Activated B cell treated with CpG ODN at 0.5 μM for 24 hours (primary cell): ENCODE data around the gene ATP6V1F. TPM values are rescaled to one million over a fixed set of nuclear protein-coding genes. Genes with fewer than 3 reads are reported as not detected.

Experiments used
- ATAC-seq: fragments of 200-7000 bp; cut with Tn5 transposase; one replicate; pipeline ENCODE4 v1.10.0; 2021; ENCODE audit warnings: low read depth, mild to moderate bottlenecking, moderate library complexity
- CTCF ChIA-PET: fragments of 350-600 bp; sonication (Branson Sonifier 250); formaldehyde crosslinking; loops from one replicate; lab custom pipeline; 2021; ENCODE audit warnings: antibody characterized with exemption; lab: Charles Lee
- POLR2A ChIA-PET: fragments of 350-600 bp; sonication (Branson Sonifier 250); formaldehyde crosslinking; loops from one replicate; lab custom pipeline; 2021; ENCODE audit warnings: antibody characterized with exemption; lab: Charles Lee
- DNase-seq: peaks from one replicate; pipeline ENCODE4 v3.0.0; 2022
- H3K27ac Mint-ChIP-seq: one replicate; pipeline ENCODE4 v1.8.0; 2020; ENCODE audit warnings: mixed read lengths
- H3K27me3 Mint-ChIP-seq: one replicate; pipeline ENCODE4 v1.8.0; 2021; ENCODE audit warnings: mixed read lengths
- H3K36me3 Mint-ChIP-seq: one replicate; pipeline ENCODE4 v1.8.0; 2021; ENCODE audit warnings: low read depth, mixed read lengths
- H3K4me1 Mint-ChIP-seq: one replicate; pipeline ENCODE4 v1.8.0; 2021; ENCODE audit warnings: mixed read lengths
- H3K4me3 Mint-ChIP-seq: one replicate; pipeline ENCODE4 v1.8.0; 2020; ENCODE audit warnings: mild to moderate bottlenecking, mixed read lengths
- H3K9me3 Mint-ChIP-seq: one replicate; pipeline ENCODE4 v1.8.0; 2020; ENCODE audit warnings: mixed read lengths
- CTCF ChIP-seq: fragments of 200-600 bp; IDR thresholded peaks from one replicate; pipeline ENCODE4 v1.8.0; 2022; ENCODE audit warnings: antibody characterized with exemption, mild to moderate bottlenecking
- intact Hi-C: fragments of 100-400 bp; cut with micrococcal nuclease; formaldehyde crosslinking; loops from one replicate; pipeline ENCODE4 v1.15.1; 2024
- total RNA-seq: library from RNA; stranded (reverse); gene quantifications from 2 replicates; pipeline ENCODE4 v1.2.3, GENCODE V29; 2022

The ATP6V1F gene
- total RNA-seq, 1 donor from 2014 or later: 100.0 TPM

DNA sequence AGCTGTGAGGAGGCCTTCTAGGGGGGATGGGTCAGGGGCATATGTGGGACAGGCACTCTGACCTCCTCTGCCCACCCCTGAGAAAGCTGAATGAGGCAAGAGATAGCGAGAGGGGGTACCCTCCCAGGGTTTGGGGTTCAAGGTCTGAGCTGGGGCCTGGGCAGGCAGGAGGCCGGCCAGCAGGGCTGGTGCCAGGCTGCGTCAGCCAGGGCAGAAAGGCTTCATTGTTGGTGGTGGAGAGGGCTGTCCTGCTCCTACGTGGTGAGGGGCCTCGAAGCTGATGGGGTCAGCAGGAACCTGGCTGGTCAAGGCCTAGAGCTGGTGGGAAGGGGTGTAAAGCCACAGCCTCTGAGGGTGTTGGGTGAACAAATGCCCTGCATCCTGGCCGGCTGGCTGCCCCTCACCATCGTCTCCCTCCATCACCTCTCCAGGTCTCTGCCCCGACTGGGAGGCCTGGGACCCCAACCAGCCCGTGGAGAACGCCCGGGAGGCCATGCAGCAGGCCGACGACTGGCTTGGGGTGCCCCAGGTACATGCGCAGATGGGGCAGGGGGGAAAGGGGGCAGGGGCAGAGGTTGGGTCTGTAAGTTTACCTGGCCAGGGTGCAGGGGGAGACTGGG, 25.8 kb upstream of the ATP6V1F start:
- intact Hi-C loops: no loop called here
- ChIA-PET CTCF (no interaction called here), POLR2A (no interaction called here)
- Mint-ChIP-seq H3K27me3 (peaks cover 2% of the 10 kb centered on the region), H3K27ac (no peak overlapping the region), H3K36me3 (no peaks in the 10 kb centered on the region), H3K9me3 (no peaks in the 10 kb centered on the region), H3K4me1 (peaks cover 2% of the 10 kb centered on the region), H3K4me3 (no peak overlapping the region)
- no peak for TF ChIP-seq CTCF
- DNase-seq (no peak), ATAC-seq (no peak)

- ChIA-PET CTCF (no interaction called here), POLR2A (no interaction called here)
- Mint-ChIP-seq H3K4me3 (no peak overlapping the region), H3K27me3 (peaks cover 3% of the 10 kb centered on the region), H3K36me3 (no peaks in the 10 kb centered on the region), H3K27ac (no peak overlapping the region), H3K9me3 (no peaks in the 10 kb centered on the region), H3K4me1 (peaks cover 4% of the 10 kb centered on the region)
- intact Hi-C loops: no loop called here
- no peak for DNase-seq
- TF ChIP-seq CTCF: no peak
- ATAC-seq: no peak
Measured at GRCh38 chr7:128837521-128837921, 25.1 kb upstream of the ATP6V1F start.

GRCh38 chr7:128838109-128838779, 24.4 kb upstream of the ATP6V1F start:
- TF ChIP-seq CTCF: no peak
- CTCF ChIA-PET: no interaction called here
- no peak for ATAC-seq

GRCh38 chr7:128838981-128839731, 23.5 kb upstream of the ATP6V1F start:
- DNase-seq (no peak), ATAC-seq (no peak)
- ChIA-PET CTCF (no interaction called here), POLR2A (no interaction called here)
- Mint-ChIP-seq H3K4me3 (no peak overlapping the region), H3K36me3 (no peaks in the 10 kb centered on the region), H3K27ac (no peak overlapping the region), H3K9me3 (no peaks in the 10 kb centered on the region), H3K27me3 (peaks cover 3% of the 10 kb centered on the region), H3K4me1 (peaks cover 4% of the 10 kb centered on the region)
- TF ChIP-seq CTCF: no peak
- intact Hi-C loops: no loop called here

More at GRCh38 chr7:128838109-128838779, 24.4 kb upstream of the ATP6V1F start:
- POLR2A ChIA-PET: no interaction called here
- no peaks in the 10 kb centered on the region for H3K36me3 Mint-ChIP-seq
- H3K4me3 Mint-ChIP-seq: no peak overlapping the region
- H3K27ac Mint-ChIP-seq: no peak overlapping the region
- H3K9me3 Mint-ChIP-seq: no peaks in the 10 kb centered on the region
- peaks cover 3% of the 10 kb centered on the region for H3K27me3 Mint-ChIP-seq
- no peak for DNase-seq
- intact Hi-C loops: no loop called here
- H3K4me1 Mint-ChIP-seq: peaks cover 4% of the 10 kb centered on the region

DNA sequence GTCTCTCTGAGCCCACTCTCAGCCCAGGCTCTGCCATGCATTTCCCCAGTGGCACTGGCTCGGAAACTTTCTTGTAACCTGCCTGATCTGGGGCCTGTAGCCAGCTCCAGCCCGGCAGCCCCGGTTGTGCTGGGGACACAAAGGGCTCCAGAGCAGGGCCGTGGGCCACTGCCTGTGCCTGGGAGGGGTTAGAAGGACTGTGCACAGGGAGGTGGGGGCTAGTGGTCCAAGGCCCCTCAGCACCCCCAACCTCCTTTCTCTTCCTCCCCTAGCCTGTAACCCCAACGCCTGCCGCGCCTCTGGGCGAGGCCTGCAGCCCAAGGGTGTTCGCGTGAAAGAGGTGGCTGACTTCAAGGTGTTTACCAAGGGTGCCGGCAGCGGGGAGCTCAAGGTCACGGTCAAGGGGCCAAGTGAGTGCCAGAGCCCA, 22.9 kb upstream of the ATP6V1F start:
- Mint-ChIP-seq H3K27ac (no peak overlapping the region), H3K4me3 (no peak overlapping the region), H3K36me3 (no peaks in the 10 kb centered on the region), H3K9me3 (no peaks in the 10 kb centered on the region), H3K27me3 (peaks cover 2% of the 10 kb centered on the region), H3K4me1 (peaks cover 4% of the 10 kb centered on the region)
- ChIA-PET POLR2A (no interaction called here), CTCF (no interaction called here)
- DNase-seq (no peak), ATAC-seq (no peak)
- no peak for TF ChIP-seq CTCF
- intact Hi-C loops: loop anchor here (5.0 kb wide), 1 partner anchor 373 kb away; no protein-coding TSS in a partner anchor
